HG03135 (cell line): ENCODE measurements around the gene PIM3.
"Not testable (repeated sequence)": the region's sequence is repeated elsewhere in the genome, so short reads cannot be mapped to it uniquely, and the experiment has no call there.

Experiments used
- ATAC-seq: cut with Tn5 transposase; IDR thresholded peaks from one replicate; pipeline ENCODE4 v1.9.1; 2021; ENCODE audit warnings: mild to moderate bottlenecking, moderate library complexity; ENCODE audit not compliant: unreplicated experiment

The PIM3 gene

DNA sequence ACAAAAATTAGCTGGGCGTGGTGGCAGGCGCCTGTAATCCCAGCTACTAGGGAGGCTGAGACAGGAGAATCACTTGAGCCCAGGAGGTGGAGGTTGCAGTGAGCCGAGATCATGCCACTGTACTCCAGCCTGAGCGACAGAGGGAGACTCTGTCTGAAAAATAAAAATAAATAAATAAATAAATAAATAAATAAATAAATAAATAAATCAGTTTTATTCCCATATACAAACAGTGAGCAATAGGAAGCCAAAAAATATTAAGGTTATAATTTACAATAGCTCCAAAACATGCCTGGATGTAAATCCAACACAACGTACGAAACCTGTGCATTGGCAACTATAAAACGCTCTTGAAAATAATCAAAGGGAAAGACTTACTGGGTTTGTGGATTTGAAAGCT, 21.2 kb downstream of the PIM3 start:
- ATAC-seq = not testable (repeated sequence)

DNA sequence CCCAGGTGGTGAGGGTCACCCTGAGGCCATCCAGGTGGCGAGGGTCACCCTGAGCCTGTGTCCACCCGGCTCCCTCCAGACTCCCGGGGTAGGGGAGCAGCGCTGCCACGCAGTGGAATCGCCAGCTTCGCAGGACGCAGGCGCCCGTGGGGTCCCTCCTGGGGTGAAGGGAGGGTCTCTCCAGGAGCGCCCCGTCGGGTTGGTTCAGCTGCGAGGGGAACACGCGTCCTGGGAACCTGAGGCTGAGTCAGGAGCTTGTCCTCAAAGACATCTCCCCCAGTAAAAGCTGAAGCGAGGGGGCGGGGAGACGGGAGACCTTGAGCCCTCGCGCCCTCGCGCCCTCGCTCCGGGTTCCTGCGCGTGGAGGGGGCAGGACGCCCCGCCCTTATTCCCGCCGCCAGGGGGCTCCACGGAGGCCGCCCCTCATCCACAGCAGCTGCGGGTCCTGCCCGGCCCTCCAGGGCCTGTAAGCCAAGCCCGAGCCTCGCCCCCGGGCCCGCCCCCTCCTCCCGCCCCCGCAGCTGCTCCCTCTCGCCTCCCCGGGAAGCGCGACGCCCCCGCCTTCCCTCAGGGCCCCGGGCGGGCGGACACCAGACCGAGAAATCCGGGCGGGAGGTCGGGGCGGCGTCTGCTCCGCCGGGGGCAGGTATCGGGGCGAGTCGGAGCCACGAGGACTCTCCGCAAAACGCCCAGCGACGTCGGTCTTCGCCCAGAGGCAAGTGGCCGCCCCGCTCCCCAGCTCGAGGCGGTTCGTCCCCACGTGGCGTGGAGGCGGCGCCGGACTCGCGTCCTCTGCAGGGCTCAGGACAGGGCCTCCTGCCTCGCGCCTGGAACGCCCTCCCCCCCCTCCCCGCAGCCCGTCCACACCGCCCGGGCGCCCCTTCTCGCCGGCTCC, 22.8 kb downstream of the PIM3 start:
- ATAC-seq = no peak

DNA sequence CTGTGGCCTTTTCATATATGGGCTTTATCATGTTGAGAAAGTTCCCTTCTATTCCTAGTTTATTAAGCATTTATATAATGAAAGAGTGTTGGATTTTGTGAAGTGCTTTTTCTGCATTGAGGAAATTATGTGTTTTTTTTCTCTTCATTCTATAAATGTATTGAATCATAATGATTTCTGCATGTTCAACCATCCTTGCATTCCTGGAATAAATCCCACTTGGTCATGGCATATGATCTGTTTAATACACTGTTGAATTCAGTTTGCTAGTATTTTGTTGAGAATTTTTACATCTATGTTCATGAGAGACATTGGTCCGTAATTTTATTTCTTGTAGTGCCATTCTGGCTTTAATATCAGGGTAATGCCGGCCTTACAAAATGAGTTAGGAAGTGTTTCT, 25.8 kb downstream of the PIM3 start:
- ATAC-seq = no peak

DNA sequence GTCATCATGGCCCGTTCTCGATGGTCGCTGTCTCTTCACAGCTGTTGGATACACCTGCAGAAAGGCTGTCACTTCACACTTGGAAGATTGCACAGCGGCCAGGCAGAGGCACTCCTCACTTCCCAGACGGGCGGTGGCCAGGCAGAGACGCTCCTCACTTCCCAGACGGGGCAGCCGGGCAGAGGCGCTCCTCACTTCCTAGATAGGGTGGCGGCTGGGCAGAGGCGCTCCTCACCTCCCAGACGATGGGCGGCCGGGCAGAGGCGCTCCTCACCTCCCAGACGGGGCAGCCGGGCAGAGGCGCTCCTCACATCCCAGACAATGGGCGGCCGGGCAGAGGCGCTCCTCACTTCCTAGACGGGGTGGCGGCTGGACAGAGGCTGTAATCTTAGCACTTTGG, 29.3 kb downstream of the PIM3 start:
- ATAC-seq = not testable (repeated sequence)

DNA sequence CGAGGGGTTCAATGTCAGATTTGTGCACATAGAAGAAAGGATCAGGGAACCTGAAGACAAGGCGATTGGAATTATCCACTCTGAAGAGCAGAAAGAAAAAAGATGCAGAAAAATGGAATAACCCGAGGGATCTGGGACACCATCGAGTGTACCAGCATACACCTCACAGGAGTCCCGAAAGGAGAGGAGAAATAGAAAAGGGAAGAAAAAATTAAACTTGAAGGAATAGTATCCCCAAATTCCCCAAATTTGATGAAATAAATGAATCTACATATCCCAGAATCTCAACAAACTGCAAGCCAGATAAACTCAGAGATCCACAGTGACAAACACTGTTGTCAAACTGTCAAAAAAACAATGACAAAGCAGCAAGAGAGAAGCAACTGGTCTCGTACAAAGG, 30.6 kb downstream of the PIM3 start:
- no peak for ATAC-seq

DNA sequence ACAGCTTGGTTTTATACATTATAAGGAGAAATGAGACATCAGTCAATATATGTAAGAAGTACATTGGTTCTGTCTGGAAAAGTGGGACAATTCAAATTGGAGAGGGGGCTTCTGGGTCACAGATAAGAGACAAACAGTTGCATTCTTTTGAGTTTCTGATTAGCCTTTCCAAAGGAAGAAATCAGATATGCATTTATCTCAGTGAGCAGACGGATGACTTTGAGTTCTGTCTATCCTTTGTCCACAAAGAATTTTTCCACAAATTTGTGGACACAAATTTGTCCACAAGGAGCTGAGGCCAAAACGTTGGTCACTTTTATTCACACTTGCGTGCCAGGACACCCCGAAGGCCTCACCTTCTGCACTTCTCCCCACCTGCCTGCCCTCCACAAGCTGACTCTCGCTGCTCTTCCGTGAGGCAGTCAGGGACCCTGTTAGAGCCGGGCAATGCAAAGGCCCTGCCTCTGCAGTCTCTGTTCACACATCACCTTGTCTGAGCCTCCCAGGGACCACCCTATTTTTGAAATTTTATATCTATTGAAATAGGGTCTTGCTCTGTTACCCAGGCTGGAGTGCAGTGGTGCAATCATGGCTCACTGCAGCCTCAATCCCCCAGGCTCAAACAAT, 31.4 kb downstream of the PIM3 start:
- no peak for ATAC-seq

DNA sequence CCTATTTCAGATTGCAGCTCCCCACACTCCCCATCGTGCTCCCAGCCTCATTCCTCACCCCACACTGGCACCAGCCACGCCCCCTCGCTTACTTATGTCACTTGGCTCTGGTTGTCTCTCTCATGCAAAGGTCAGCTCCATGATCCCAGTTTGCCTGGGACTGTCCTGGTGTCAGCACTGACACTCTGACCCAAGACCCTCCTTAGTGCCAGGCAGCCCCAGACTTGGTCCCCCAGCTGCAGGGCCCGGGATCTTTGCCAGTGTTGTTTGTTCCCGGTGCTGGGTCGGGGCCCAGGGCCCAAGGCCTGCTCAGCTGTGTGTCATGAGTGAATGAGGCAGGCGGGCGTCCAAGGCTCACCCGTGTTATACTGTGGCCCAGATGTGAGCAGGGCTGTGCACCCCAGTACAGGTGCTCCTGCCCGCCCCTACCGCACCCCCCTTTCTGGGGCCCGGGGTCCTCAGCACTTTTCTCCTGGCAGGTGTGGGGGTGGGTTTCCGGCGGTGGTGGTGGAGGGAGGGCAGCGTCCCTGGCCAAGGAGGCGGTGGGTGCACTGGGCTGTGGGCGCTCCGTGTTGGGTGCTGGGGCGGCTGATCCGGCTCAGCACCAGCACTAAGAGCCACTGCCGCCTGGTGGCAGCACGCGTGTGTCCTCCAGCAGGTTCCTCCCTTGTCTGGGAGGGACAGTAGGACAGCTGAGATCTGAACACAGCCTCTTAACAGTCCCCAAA, 32.5 kb downstream of the PIM3 start:
- no peak for ATAC-seq

DNA sequence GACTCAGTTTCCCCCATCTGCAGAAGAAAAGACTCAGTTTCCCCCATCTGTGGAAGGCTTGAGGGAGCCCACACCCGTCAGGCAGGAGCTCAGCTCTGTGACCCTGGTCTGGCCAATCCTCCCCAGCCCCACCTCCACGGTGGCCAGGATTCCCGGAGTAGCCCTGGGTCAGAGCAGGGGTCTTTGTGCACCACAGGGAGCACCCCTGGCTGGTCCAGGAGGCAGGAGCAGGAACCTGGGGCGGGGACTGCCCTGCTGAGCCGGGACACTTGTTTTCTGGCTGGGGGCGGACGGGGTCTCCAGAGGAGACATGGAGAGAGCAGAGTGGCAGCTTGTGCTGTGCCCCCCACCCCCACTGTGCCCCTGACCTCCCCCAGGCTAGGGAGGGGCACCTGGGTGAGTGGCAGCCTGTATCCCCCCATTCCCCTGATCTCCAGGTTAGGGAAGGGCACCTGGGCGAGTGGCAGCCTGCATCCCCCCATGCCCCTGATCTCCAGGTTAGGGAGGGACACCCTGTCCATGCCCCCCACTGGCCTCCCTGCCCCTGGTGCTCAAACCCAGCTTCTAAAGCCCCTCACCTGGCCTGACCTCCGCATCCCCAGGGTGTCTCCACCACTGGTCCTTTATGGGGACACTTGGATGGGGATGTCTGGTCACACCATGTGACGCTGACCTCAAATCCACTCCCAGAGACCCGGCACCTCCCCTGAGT, 33.2 kb downstream of the PIM3 start:
- no peak for ATAC-seq

DNA sequence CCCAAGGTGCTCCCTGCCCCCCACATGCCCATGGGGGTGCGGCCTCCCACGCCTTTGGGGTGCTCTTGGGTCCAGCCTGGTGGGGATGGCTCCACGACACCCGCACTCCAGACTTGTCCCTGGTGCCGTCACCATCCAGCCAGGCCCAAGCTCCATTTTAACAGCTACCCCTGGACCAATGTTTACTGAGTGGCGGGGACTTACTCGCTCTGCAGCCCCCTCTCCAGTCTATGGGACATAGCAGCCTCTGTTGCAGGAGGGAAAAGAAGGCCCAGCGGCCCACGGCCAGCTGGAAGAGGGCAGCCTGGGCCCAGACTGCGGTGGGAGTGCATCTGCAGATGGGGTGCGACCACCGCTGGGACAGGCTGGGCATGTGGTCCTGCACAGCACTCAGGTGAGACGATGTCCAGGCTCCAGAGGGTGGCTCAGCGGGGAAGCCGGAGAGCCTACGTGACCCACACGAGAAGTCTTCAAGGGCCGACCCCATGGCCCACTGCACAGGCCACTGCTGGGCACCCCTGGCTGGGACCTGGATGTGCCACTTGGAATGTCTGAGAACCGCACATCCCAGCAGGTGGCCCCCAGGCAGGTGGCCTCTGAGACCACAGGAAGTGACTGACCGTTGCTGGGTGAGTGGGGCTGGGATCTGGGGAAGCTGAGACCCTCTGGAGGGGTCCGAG, 33.9 kb downstream of the PIM3 start:
- no peak for ATAC-seq

DNA sequence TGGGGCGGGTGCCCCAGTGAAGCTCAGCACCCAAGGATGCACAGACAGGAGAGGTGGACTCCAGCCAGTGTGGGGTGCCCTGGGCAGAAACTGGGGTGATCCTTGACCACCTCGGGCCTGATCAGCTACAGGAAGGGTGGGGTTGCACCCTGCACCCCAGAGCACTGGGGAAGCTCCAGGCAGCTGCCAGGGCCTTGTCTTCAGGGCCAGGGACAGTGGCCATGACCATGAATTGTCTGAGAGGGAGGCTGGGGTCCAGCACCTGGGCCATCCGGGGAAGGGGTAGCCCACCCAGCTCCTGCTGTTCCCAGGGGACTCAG, 34.4 kb downstream of the PIM3 start:
- no peak for ATAC-seq

DNA sequence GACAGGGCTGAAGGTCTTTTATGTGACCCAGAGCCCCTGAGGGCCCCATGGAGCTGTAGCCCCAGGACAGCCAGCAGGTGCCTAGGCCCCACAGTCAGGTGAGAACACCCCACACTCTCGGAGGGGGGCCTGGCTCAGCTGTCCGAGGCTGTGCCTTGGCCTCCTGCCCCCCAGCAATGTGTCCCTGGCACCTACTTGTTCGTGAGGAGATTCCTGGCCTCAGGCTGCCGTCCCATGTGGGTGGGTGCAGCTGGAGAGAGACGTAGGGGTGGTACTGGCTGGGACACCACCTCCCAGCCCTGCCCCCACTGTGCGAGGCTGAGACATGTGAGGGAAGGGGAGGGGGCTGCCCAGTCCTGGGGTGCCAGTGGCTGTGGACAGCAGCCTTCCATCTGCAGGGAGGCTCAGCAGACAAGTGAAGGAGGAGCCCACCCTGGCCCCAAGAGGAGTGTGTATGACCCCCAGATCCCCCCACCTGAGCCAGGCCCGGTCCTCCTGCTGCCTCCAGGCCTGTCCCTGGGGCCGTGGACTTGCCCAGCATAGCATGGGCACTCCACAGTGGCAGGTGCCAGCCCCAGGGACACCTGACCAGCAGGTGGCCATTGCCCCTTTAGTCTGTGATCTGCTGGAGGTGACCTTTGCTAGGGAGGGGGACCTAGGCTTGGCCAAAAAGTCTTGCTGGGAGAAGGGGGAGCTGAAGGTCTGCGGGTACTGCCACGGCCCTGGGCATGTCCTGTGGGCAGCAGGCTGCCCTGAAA, 35.0 kb downstream of the PIM3 start:
- ATAC-seq = no peak

DNA sequence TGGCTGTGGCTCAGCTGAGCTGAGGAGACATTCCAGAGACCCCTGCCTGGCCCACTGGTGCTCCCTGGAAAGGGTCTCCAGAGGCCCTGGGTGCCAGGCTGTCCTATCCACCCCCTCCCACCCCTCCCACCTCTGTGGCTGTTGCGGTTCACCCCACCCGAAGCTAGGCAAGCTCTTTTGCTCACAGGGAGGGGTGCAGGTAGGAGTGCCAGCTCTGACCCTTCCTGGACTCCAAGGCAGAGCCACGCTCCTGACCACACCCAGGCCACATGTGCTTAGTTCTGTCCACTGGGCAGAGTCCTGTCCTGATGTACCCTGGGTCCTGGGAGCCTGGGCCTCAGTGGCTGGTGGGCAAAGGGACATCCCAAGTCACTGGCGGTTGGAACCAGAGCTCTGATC, 35.5 kb downstream of the PIM3 start:
- ATAC-seq = no peak

DNA sequence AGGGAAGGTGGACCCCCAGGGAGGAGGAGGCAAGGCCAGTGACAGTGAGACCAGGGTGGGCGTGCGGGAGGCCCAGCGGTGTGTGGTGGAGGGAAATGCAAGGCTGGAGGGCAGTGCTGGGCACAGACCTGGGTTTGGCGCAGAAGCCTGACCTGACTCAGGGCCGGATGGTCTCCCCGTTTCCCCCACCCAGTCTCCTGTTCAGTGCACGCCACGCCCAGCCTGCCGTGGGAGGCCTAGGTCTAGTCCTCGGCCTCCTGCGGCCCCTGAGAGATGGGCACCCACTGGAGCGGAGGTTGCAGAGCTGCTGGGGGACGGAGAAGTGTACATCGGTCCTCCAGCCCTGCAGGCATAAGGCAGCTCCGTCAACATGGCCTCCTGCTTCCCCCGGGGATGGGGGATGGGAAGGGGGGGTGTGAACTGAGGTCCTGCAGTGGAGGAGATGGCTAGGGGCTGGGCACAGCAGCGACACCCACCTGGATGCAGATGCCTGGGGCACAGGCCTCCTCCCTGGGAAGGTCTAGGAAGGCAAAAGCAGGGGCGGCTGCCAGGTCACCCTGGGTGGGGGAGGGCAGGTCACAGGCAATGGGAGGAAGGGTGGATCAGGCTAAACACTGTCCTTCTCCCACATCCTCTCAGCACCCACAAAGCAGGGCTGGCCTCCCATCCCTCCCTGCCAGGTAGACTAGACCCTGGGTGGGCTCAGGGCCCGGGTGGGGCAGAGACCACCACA, 36.1 kb downstream of the PIM3 start:
- no peak for ATAC-seq

DNA sequence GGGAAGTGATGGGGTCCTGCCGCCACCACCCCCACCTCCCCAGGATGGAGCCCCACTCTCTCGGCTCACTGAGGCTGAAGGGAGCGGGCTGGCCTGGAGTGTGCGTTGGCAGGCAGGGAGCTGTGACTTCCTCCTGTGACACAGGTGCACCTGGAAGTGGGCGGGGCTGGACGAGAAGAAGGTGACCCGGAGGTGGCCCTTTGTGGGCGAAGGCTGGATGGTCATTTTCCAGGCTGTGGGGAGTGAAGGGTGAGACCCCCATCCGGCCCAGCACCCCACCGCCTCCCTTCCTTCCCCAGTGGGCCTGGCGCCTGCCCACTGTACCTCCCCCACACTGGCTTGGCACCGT, 36.7 kb downstream of the PIM3 start:
- no peak for ATAC-seq

DNA sequence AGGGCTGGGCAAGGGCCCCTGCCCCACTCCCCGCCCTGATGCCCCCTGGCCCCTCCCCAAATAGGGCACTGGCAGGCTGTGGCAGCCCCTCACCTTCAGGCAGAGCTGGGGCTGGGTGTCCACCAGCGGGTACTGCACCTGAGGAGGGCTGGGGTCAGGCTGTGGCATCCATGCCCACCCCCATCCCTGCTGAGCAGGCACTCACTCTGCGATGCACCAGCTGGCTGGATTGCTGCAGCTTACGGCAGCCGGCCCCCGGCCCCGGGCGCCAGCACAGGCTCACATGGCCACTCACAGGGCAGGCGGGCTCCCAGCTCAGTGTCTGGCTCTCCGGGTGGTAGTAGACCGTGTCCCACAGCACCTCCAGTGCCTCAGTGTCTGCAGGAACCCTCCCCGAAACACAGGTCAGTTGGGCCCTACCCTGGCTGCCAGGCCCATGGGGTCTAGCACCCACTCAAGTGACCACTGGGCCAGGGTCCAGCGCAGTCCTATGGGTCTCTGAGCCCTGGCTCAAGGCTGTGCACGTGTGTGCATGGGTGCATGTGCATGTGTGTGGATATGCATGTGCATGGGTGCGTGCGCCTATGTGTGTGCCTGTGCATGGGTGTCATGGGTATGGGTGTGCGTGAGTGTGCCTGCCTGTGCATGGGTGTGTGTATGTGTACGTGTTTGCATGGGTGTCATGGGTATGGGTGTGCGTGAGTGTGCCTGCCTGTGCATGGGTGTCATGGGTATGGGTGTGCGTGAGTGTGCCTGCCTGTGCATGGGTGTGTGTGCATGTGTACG, 37.6 kb downstream of the PIM3 start:
- ATAC-seq = no peak

DNA sequence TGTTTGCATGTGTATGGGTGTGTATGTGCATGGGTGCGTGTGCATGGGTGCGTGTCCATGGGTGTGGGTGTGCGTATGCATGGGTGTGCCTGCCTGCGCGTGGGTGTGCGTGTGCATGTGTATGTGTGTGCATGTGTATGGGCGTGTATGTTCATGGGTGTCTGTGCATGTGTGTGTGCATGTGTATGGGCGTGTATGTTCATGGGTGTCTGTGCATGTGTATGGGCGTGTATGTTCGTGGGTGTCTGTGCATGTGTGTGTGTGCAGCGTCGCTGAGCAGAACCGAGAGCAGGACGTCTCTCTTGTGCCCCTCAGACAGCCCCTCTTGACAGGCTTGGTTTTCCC, 38.1 kb downstream of the PIM3 start:
- ATAC-seq = no peak

DNA sequence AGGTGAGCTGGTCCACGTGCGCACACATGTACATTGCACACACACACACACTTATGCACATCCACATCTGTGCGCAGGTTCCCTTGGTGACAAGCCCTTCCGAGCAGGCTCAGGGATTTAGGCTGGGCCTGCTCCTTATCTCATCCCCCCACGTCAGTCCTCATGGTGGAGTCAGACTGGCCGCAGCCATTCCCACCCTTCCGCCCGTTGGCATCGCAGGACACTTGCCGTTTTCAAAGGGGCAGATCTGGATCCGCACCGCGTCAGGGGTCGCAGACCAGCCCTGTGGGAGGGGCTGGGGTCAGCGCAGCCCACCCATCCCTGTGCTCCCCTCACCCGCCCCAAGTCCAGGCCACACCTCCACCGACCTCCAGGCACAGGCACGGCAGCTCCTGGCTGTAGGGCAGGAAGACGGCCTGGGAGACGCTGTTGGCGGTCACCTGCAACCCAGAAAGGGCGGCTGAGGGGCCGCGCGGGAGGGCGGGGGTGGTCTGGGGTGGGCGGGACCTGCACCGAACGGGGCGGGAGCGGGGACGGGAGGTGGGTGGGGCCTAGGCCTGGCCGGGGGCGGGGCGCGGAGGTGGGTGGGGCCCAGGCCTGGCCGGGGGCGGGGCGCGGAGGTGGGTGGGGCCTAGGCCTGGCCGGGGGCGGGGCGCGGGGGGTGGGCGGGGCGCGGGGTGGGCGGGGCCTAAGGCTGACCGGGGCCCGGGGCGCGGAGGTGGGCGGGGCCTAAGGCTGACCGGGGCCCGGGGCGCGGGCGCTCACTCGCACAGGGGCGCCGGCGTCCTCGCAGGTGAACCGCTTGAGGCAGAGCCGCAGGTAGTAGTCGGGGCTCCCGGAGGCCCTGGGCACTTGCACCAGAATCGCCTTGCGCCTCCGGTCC, 38.7 kb downstream of the PIM3 start:
- no peak for ATAC-seq
